Measurements from ENCODE around the gene CYBA. TPM values are rescaled to one million over a fixed set of nuclear protein-coding genes. Genes with fewer than 3 reads are reported as not detected.

CYBA gene
- total RNA-seq: 118 and 194 TPM in 2 replicates

GRCh38 chr16:88650749-88651275 lies at the start of gene CYBA:
CYBA (minus strand) TSS chr16:88651053; CDS start chr16:88651013, 40 bp downstream.

GRCh38 chr16:88686439-88687253 lies 35.8 kb upstream of the CYBA start, which contains the start of gene SNAI3:
SNAI3 (minus strand) TSS chr16:88686507; CDS start chr16:88686406, 101 bp downstream.

GRCh38 chr16:88662843-88663606 lies 12.2 kb upstream of the CYBA start, which contains the start of gene MVD:
MVD (minus strand) TSS chr16:88663091; CDS start chr16:88663080, 11 bp downstream.

GRCh38 chr16:88638323-88639230 lies 12.3 kb downstream of the CYBA start, which contains the start of gene IL17C:
IL17C (plus strand) TSS chr16:88638572; CDS start chr16:88638642, 70 bp downstream.

Other genes with a start within 250 kb of the CYBA start
- 3.9 and 6.0 TPM in 2 replicates for gene ZFPM1, start 197.8 kb downstream of the CYBA start, total RNA-seq
- gene ZC3H18, start 80.7 kb downstream of the CYBA start, total RNA-seq: 11.0 and 18.2 TPM in 2 replicates
- gene IL17C, start 12.5 kb downstream of the CYBA start, total RNA-seq: 0.23 TPM in 1 of 2 replicates, not detected in the other
- gene MVD, start 12.0 kb upstream of the CYBA start, total RNA-seq: 89.1 and 116 TPM in 2 replicates
- gene SNAI3, start 35.5 kb upstream of the CYBA start, total RNA-seq: under 0.01 and 0.05 TPM in 2 replicates
- 9.7 and 10.1 TPM in 2 replicates for gene RNF166, start 55.4 kb upstream of the CYBA start, total RNA-seq
- gene CTU2, start 55.5 kb upstream of the CYBA start, total RNA-seq: 13.5 and 14.3 TPM in 2 replicates
- 296 and 312 TPM in 2 replicates for gene PIEZO1, start 134.2 kb upstream of the CYBA start, total RNA-seq
- 0.30 and 6.1 TPM in 2 replicates for gene CDT1, start 152.7 kb upstream of the CYBA start, total RNA-seq
- 42.2 and 89.5 TPM in 2 replicates for gene APRT, start 160.9 kb upstream of the CYBA start, total RNA-seq
- gene GALNS, start 205.9 kb upstream of the CYBA start, total RNA-seq: 35.9 and 41.8 TPM in 2 replicates
- 26.4 and 39.5 TPM in 2 replicates for gene TRAPPC2L, start 206.1 kb upstream of the CYBA start, total RNA-seq
- gene PABPN1L, start 215.6 kb upstream of the CYBA start, total RNA-seq: not detected in 2 replicates